Neural cell (in vitro differentiated cells): ENCODE measurements around the gene FARP1.

Experiments
- EZH2 ChIP-seq: fragments of 200-600, 300-800 bp; shearing (Covaris generic), sonication (generic); IDR thresholded peaks from 2 replicates; pipeline ENCODE4 v1.6.1; 2014; ENCODE audit warnings: antibody characterized with exemption, low read length, borderline replicate concordance, mild to moderate bottlenecking; ENCODE audit not compliant: insufficient read depth, poor library complexity, severe bottlenecking
- RAD21 ChIP-seq: fragments of 450-650 bp; conservative IDR thresholded peaks from 2 replicates; pipeline ENCODE4 v1.6.1; 2014; ENCODE audit warnings: antibody characterized with exemption, mild to moderate bottlenecking, moderate library complexity
- SMC3 ChIP-seq: fragments of 450-650 bp; conservative IDR thresholded peaks from 2 replicates; pipeline ENCODE4 v1.6.1; 2014; ENCODE audit warnings: antibody characterized with exemption, mild to moderate bottlenecking, moderate library complexity; ENCODE audit not compliant: poor library complexity
- TAF1 ChIP-seq: IDR thresholded peaks from 2 replicates; pipeline ENCODE4 v1.6.1; 2012; ENCODE audit warnings: low read depth
- TF ChIP-seq, protein P1 (sequence below): IDR thresholded peaks from 2 replicates; pipeline ENCODE4 v1.6.1; 2012; ENCODE audit warnings: borderline replicate concordance
- TF ChIP-seq, protein P2 (sequence below): fragments of 450-650 bp; IDR thresholded peaks from 2 replicates; pipeline ENCODE4 v1.5.1; 2014; ENCODE audit warnings: antibody characterized with exemption, mild to moderate bottlenecking, moderate library complexity; ENCODE audit not compliant: poor library complexity, severe bottlenecking

GRCh38 chr13:98480915-98481877 is 338.3 kb downstream of the FARP1 start:
- TF ChIP-seq, protein P1, sequence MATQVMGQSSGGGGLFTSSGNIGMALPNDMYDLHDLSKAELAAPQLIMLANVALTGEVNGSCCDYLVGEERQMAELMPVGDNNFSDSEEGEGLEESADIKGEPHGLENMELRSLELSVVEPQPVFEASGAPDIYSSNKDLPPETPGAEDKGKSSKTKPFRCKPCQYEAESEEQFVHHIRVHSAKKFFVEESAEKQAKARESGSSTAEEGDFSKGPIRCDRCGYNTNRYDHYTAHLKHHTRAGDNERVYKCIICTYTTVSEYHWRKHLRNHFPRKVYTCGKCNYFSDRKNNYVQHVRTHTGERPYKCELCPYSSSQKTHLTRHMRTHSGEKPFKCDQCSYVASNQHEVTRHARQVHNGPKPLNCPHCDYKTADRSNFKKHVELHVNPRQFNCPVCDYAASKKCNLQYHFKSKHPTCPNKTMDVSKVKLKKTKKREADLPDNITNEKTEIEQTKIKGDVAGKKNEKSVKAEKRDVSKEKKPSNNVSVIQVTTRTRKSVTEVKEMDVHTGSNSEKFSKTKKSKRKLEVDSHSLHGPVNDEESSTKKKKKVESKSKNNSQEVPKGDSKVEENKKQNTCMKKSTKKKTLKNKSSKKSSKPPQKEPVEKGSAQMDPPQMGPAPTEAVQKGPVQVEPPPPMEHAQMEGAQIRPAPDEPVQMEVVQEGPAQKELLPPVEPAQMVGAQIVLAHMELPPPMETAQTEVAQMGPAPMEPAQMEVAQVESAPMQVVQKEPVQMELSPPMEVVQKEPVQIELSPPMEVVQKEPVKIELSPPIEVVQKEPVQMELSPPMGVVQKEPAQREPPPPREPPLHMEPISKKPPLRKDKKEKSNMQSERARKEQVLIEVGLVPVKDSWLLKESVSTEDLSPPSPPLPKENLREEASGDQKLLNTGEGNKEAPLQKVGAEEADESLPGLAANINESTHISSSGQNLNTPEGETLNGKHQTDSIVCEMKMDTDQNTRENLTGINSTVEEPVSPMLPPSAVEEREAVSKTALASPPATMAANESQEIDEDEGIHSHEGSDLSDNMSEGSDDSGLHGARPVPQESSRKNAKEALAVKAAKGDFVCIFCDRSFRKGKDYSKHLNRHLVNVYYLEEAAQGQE: no peak
- TF ChIP-seq TAF1 (no peak), EZH2 (no peak), SMC3 (no peak), RAD21 (no peak)
- TF ChIP-seq, protein P2, sequence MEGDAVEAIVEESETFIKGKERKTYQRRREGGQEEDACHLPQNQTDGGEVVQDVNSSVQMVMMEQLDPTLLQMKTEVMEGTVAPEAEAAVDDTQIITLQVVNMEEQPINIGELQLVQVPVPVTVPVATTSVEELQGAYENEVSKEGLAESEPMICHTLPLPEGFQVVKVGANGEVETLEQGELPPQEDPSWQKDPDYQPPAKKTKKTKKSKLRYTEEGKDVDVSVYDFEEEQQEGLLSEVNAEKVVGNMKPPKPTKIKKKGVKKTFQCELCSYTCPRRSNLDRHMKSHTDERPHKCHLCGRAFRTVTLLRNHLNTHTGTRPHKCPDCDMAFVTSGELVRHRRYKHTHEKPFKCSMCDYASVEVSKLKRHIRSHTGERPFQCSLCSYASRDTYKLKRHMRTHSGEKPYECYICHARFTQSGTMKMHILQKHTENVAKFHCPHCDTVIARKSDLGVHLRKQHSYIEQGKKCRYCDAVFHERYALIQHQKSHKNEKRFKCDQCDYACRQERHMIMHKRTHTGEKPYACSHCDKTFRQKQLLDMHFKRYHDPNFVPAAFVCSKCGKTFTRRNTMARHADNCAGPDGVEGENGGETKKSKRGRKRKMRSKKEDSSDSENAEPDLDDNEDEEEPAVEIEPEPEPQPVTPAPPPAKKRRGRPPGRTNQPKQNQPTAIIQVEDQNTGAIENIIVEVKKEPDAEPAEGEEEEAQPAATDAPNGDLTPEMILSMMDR: no peak
